Stimulated activated CD8-positive, alpha-beta memory T cell treated with anti-CD3 and anti-CD28 coated beads, Interleukin-2, amount 100 ng/mL, for 48 hours (primary cell): ENCODE results near the gene RALGAPA2.

Source experiments
- DNase-seq, 2 donors: peaks; one replicate each; pipeline ENCODE4 v3.0.0-alpha.2; 2020; ENCODE audit warnings: low read depth in 2 of 2

Gene RALGAPA2

DNA sequence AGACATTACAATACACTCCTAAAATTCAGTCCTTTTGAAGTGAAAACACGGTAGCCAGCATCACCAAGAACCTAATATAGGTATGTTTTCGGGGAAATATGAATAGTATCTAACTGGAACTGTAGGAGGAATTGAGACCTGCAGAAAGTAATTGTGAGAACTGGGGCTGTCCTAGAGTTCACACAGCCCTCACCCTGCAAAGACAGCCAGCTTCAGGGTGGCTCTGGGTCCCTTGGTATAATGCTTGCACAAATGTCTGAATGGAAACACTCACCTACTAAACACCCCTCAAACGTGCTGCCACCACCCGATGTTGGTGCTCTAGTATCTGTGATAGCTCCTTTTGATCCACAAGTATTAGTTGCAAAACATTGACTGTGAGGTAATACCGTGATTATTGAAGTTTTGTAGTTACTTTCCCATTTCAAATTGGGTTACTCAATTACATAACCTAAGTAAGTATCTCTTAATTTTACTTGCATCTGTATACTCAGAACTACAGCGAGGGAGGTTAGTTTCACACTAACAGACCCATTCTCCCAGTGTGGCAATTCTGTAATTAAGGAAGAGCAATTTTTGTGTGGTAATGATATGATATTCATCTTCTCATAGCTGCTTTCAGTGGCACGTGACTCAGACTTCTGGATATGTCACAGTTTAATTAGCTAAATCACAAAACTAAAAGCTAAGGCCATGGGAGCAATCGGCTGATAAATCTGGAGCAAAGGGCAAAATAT lies 215.0 kb downstream of the RALGAPA2 start:
- DNase-seq: no peak

DNA sequence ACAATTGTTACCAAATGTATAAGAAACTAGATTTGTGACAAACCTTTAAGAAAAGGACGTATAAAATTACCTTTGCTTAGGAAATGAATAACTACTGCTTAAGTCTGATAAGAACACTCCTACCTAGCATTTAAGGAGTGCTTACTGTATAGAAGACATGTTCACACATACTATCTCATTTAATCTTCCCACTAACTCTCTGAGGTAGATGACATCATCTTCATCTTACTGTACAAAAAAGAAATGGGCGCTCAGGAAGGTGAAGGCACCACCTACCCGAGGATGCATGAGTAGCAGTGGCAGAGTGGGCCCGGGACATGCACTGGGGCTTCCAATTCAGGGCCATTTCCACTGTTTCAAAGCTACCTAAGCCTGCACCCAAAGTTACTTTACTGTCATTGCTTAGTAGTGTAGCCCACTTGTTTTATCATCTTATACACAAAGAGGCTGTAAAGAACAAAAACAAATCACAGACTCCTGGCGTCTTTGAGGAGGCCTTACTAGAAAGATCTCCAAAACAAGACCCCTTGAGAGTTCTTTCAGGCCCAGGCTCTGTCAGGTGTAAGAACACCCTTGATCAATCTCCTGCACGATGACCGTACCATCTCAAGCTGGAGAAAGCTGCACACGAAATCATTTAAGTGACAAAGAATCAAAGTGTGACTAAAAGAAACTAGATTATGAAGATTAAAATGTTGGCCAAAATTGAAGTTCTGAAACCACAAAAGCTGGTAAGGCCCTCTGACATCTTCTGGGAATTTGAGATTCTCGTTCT lies 216.5 kb downstream of the RALGAPA2 start:
- DNase-seq: peak in 1 of 2 donors; percentile 18

DNA sequence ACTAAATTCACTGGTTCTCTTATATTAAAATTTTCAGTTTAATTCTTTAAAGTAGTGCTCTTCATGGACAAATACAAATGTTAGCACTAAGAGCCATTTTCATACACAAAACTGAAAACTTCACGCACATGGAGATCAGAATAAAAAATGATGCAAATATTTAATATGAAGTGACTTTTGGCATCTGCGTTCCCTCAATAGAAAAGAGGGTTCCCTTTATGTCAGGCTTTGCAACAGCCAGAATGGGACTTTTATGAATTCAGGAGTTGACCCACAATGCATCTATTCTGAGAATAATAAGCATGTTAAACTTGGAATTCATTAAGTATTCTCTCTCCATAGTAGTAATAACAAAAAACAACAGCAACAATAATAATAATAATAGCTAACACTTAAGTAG lies 218.7 kb downstream of the RALGAPA2 start:
- no peak for DNase-seq

DNA sequence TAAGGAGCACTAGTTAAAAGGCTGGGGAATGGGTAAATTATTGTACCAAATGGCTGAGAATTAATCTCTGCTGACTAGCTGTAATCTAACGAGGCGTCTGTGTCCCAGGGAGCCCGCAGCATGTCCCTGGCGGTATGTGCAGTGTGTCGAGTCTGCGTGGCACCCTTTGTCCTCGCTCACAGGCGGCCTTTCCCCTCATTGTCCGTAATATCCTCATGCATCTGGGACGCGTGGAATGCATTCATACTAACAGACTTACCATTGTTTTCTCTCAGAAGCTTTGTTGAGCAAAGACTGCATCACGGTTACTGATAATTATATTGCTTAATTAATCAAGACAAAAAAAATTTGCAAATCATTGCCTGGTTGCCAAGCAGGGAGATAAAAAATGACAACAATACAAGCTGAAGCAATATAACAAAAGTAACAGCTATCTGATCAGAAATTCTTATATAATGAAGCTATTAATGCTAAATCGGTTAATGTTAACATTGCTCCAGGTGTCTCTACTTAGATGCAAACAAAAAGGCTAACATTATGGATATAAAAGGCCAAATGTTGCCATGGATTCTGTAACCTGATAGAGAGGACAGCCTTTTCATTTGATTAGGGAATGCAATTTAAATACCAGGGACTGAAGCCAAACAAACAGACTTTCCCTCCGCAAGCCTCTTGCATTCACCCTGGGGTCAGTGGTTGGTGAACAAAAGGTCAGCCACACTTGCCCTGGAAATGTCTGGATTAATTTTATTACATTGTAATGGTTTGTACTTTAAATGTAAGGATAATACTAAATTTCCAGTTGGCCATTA lies 219.7 kb downstream of the RALGAPA2 start:
- no peak for DNase-seq

DNA sequence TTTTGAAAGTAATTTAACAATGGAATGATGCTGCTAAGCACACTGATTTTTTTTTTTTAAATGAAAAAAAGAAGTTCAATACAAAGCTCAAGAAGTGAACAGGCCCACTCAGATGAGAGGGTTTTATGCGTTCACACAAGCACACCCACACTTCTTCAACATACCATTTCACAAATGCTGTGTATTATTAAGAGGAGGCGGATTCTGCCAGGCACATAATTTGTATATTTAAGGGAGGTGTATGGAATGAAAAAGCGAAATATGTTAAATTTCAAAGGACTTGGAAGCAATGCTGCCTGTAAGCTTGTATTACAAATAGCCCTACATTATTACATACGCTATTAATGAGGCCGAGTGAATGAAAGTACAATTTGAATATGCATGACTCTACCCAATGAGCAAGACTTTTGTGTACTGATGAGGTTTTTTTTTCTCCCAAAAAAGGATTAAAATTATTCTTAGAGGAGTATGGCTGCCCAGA lies 220.6 kb downstream of the RALGAPA2 start:
- DNase-seq: no peak

DNA sequence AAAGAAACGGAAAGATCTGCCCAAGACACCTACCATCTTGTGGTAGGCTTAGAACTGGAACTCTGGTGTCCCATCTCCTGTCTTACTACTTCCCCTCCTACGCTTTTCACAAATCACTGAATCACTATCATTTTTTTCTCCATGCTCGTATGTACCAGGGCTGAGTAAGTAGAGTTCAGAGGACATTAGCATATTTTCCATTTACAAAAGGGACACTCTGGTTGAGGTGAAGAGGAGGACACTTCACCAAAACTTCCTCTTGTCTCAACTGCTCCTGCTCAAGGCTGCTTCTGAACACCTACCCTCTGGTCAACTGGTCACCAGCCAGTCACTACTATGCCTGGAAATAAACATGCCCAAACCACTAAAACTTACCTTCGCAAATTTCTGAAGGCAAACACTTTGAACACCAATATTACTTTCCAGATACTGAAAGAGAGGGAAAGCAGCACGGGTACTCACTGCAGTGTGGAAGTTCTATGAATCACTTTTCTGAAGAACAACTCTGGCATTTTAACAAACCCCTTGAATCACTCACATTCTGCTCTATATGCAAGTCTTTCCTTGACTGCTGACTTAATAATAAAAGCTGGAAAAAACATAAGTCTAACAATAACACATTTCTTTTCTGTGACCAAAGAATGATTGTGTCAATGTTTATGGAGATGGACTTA lies 221.2 kb downstream of the RALGAPA2 start:
- peak in 1 of 2 donors; percentile 28 for DNase-seq

DNA sequence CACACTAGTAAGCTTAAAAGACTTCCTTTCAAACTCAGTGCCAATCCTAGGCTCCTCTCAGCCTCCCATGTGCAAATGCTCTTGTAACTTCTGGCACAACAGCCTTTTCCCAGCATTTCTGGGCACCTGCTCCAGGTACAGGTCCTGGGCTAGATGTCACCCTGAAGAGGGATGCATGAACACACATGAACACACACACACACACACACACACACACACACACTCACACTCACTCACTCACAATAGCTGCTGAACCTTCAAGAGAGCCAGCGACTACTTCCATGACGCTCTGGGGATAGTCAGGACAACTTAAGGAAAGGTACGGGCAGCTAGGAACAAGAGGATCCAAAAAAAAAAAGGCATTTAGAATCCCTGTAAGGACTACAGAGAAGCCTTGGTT lies 221.8 kb downstream of the RALGAPA2 start:
- DNase-seq: no peak

DNA sequence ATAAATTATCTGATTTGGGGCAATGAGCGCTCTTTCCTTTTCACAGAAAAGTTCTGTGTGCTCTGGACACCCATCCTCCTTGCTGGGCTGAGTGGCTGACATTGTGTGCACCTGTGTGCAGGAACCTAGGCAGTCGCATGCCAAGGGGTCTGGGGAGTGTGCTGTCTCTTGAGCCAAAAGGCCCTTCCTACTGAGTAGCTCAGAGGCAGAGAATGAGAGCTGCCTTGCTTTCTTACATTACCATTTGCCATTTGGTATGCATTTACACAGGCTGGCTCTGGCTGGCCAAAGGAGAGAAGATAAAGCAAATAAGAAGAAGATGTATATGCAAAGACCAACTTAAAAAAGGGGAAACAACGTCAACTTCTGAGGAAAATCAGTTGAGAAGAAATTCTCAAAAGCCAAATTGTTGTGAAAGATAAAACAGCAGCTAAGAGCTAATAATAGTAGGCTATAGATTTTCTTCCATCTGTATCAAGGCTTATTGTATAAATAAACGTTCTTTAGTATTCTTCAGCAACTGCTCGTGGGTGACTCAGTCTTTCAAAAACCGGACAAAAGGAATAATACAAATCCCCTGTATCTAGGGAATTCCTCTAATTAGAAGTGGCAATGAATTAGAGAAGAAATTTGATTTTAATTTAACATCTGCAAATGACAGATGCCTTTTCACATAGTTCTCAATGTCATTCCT lies 222.6 kb downstream of the RALGAPA2 start:
- DNase-seq: no peak

DNA sequence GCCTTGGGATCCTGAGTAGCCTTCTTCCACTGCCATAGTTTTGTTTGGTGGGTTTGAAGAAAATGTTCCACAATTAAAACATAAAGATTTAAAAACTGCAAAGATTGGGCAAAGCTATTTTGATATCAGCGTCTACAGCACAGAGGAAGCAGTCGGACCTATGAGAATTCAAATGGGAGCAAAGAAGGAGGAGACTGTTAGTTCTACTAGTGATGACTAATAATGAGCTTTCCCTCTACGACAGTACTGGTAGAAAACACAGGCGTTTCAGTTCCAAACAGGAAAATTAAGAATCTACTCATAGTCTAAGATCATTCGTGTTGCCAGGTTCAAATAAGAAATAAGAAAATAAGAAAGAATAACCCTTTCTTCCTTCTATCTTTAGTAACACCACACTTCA lies 223.4 kb downstream of the RALGAPA2 start:
- no peak for DNase-seq

DNA sequence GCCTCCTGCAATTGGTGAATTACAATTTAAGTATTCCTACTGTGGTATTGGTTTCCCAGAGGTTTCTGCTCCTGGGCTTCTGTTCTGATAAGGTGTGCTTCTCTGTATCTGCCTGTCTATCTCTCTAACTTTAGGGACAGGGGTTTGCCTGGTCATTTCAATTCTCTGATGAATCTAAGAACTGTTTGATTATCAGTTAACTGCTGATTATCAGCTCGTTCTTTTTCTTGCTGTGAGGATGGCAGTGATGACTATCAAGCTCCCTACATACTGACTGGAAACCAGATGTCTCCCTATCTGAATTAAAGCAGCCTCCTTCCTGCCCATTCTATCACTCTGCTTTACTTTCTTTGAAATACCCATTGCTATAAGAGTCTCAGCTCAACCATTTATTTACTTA lies 224.1 kb downstream of the RALGAPA2 start:
- DNase-seq: no peak

DNA sequence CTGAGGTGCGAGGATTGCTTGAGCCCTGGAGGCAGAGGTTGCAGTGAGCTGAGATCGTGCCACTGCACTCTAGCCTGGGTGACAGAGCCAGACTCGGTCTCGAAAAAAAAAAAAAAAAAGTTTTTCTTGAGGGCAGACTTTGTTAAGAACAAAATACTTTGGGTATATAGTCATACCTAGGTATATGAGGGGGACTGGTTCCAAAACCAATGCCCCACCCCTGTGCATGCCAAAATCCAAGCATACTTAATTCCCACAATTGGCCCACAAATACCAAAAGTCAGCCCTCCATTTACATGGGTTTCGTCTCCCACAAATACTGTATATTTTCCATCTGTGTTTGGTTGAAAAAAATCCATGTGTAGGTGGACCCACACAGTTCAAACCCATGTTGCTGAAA lies 224.6 kb downstream of the RALGAPA2 start:
- peak in 1 of 2 donors; percentile 20 for DNase-seq

DNA sequence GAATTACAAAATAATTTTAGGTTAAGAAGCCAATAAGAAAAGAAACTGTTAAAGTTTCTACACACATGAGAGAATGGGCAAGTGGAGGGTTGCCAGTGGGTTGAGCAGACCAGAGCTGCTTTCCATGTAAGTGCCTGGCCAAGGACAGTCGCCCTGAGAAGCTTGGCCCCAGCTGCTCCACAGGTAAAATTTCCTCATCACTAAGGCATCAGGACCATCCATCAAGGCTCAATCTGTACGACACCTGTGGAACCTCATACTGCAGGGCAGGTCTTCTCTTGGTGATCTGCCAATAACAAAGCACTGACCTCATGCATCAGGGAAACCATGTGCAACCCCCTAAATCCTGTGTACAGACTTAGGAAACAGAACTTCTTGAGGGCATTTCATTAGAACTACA lies 229.1 kb downstream of the RALGAPA2 start:
- DNase-seq: no peak

DNA sequence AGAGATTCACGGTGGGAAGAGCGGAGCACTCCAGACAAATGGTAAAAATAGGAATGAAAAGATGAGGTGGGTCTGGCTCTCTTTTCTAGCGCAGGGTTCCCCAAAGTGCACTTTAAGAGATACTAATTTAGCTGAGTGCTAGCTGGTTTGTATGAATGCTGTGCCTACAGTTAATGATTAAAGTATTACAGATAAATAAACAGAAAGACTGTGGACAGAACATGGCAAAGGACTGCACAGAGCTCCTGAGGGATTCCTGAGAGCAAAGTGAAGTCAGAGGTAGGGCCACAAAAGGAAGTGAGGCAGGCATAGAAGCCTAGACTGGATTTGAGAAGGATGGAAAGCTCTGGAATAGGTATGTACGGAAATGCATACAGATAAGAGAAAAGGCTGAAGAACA lies 230.0 kb downstream of the RALGAPA2 start:
- DNase-seq: no peak

DNA sequence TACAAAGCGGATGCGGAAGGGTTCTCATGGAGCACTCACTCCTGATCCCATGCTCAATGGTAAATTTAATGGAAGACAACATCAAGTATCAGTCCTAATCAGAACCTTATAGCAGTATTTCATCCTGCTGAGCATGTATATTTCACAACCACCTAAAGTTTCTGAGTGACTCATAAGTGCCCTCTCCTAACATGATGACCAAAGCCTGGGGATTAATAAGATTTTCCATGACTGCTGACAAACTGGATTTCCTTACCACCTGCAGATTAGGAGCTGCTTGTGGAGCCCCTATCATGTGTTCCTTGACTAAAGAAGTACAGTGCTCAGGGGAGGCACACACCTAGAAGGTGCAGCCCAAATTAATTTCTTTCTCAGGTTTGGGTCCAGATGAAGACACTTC lies 231.8 kb downstream of the RALGAPA2 start:
- DNase-seq: no peak

DNA sequence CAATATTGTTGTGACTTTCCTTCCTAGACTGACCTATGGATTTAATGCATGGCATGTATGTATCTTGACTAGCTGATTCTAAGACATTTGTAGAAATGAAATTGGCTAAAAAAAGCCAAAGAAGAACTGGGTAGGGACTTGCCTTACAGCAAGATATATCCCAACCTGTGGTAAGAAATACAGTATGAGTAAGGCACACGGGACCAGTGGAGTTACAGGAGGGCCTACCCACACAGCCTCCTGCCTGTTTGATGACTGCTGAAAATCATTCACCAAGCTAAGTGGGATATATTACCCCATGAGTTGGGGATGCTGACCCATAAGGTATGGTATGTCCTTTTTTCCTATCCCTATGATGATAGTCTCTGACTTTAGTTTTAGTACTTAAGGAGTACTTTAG lies 232.3 kb downstream of the RALGAPA2 start:
- DNase-seq: no peak

DNA sequence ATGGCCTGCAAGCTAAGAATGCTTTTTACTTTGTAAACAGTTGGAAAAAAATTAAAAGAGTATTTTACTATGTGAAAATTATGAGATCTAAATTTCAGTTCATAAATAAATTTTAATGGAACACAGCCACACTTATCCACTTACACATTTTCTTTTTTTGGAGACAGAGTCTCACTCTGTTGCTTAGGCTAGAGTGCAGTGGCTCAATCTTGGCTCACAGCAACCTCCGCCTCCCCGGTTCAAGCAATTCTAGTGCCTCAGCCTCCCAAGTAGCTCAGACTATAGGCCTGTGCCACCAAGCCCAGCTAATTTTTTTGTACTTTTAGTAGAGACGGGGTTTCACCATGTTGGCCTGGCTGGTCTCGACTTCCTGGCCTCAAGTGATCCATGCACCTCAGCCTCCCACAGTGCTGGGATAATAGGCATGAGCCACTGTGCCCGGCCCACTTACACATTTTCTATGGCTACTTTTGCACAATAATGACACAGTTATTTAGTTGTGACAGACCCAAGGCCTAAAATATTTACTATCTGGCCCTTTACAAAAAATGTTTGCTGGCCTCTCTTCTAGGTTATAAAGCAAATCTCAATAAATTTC lies 234.9 kb downstream of the RALGAPA2 start:
- no peak for DNase-seq

DNA sequence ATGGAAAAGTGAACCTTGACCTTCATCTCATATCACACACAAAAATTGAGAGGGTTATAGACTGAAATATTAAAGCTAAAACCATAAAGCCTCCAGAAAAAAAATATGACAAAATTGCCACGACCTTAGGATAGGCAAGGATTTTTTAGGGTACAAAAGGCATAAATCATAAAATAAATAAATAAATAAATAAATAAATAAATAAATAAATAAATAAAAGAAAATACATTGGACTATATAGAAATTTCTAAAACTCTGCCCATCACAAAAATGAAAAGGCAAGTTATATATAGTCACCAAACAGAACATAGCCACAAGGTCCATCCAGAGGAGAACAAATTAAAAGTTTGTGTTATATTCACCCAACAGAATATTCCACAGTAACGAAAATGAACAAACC lies 235.9 kb downstream of the RALGAPA2 start:
- no peak for DNase-seq

DNA sequence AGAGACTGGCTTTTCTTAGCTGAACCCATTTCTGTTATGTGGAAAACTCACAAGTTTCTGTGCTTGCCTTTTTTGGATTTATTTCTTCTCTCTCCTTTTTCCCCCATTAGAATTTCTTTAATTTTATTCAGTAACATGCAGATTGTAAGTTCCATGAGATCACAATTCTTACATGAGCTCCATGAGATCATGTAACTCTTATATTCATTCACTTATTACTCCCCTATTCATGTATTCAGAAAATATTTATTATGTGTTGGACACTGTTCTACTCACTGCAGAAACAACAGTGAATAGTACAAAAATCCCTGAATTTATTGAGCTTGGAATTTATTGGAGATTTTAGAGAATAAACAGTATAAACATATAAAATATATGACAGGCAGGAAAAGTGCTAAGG lies 238.8 kb downstream of the RALGAPA2 start:
- DNase-seq: no peak

DNA sequence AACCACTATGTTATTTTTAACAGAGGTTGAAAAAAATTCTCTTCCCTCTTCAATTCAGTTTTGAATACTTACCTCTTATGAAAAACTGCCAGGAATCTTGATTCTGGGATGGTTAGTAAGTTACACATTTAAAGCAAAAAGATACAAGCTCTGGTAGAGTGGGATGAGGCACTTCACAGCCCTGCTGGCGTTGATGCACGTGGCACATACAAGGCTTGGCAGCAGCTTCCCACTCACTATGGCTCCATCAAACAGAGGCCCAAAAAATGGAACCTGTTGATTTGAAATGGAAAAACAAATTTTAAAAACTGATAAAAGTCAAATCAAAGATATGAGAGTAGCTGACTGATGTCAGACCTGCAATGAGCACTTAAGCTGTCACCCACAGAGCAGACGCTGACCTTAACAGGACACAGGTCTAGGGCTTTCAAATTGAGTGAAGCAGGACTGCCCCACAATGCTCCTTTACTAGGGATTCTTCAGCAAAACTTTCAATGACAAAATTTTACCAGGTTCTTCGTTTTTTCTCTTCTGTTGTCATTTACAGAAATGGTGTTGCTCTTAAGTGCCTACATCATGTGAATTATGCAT lies 239.7 kb downstream of the RALGAPA2 start:
- DNase-seq: no peak

DNA sequence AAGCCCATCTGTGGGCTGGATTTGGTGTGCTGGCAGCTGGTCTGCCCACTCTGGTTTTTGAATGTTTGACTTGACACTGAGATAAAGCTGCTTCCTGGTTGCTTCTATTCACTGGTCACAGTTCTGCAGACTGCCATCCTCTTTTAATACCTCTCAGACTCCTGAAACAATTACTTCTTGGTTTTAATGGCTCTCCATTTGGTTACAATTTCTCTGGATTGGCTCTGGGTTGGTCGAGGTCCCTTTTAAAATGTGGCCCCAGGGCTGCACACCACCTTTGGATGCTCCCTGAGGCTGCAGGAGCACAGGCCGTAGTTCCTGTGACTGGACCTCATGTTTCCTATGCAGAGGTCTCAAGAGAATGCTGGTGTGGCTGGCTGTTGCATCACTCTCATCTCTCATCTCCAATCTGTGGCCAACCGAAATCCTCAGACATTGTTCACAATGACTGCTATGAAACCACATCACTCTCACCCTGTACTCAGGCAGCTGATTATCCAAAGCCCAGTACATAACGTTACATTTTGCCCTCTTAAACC lies 246.0 kb downstream of the RALGAPA2 start:
- DNase-seq: peak in 1 of 2 donors; percentile 15
